ENCODE results near the gene LRRTM4.
"Not testable (repeated sequence)": the region's sequence is repeated elsewhere in the genome, so short reads cannot be mapped to it uniquely, and the experiment has no call there.

LRRTM4 gene

DNA sequence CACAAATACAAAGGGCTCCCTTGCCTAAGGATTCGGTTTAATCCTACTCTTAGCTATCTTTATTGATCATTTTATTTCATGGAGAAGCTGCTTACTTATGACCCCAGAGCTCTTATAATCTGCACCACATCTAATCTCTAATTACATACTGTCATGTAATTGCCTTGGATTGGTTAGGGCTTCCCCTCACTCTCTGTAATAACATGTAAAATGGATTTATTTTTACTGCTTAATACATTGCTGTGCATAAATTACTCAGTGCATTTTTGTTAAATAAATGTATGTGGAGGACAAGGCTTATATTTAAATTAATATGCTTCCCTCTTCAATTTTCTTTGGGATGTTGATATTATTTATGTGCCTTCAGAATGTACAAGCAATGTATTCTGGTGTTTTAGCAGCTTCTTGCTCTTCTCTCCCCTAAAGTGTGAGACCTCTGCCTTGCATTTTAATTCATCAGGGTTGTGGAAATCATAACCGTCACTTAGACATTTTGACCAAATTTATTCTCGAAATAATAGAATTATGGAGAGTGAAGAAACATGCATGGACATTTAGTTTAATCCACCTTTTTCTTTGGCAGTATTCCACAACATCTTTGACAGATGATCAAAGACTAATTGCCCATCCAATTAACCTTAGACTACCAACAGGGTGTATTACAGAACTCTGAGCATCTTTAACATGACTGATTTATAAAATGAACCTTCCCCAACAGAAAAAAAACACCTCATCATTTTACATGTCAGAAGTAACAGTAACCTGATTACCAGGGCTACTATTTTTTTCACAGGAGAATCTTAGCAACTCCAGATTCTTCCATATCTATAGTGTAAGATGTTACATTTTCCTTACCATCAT lies 692.6 kb downstream of the LRRTM4 start:
- no peak for DNase-seq

DNA sequence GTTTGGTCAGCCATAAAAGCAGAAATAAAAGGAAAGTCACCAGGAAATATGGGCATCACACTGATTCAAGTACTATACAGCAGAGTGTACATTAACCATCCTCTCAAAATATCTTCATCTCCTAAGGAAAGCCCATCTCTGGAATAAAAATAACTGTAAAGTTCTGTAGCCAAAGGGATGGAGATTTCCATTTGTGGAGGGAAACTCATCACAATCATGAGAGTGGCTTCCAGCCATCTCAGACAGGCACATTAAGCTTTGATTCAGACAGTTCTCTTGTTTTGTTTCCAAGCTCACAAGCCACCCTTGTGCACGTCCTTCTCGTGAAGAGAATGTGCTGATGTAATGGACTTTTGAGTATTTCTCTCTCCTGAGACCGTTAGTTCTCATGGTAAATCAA lies 695.5 kb downstream of the LRRTM4 start:
- no peak for DNase-seq

DNA sequence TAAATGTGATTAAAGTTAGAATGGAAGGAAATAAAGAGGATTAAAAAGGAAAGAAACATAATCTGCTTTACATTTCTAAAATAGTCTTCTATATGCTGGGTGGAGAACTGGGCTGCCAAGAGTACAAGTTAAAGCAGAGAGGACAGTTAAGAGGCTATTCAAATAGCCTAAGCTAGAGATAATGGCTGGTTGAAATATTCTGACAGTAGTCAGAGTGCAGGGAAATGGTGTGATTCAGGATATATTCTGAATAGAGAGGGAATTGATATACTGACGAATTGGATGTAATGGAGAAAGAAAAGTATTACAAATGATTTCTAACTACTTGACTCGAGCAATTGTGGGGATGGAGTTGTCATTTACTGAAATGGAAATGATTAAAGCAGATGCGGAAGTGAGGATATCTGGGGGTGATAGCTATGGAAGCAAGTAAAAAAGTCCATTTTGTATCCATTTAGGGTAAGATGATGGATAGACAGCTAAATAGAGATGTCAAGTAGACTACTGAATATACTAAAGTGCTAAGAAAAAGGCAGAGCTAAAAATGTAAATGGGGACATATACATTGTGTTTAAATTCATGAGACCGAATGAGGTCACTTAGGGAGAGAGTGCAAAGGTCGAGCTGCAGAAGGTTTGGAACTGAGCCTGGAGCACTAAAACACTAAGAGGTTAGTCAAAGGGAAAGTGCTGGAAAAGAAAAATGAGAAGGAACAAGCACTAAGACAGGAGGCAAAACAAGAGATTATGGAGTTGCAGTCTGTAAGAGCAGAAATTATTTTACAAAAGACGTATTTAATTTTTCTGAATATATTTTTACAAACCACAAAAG lies 696.8 kb downstream of the LRRTM4 start:
- no peak for DNase-seq

DNA sequence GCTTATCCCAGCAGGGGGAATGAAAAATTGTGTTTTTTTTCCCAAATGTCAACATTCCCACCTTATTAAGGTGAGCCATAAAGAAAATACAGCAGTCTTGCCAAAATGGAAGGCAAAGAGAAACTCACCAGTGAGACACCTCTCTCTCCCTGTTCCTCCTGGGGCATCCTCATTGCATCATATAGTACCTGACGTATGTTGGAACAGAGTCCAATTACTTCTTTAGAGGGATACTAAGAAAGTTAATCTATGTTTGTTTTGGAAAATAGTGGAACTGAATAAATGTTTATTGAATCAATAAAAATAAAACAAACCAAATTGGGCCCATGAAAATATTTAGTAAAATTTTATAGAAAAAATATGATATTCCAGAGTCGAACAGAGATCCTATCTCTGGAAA lies 700.4 kb downstream of the LRRTM4 start:
- DNase-seq: no peak

DNA sequence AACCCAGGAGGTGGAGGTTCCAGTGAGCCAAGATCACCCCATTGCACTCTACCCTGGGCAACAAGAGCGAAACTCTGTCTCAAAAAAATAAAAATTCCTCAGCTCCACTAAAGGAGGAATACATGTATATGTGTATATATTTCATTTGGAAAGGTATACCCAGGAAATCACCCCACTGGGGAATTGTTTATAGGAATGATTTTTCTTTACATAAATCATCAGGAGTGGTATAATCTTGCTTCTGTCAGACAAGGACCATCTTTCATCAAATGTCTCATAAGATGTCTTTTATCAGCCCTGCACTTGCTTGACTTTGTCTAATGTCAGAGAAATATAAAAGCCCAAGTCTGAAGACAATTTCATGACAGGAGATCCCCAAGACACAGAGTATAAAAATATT lies 709.1 kb downstream of the LRRTM4 start:
- no peak for DNase-seq

DNA sequence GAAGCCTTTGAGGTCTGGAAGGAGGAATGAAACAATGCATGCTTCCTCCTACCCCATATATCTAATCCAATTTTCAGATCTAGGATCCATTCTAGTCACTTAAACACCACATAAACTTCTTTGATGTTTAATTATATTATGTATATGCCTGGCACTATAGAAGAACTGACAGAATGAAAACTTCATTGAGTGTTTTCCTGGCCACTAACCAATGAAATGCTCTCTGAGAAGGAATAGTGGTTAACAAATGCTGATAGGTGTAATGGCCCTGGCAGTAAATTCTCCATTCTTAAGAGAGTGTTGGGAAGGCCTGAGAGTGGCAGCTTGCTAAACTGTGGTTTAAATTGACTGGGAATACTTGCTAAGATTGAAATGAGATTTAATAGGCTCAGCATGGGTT lies 710.0 kb downstream of the LRRTM4 start:
- no peak for DNase-seq

DNA sequence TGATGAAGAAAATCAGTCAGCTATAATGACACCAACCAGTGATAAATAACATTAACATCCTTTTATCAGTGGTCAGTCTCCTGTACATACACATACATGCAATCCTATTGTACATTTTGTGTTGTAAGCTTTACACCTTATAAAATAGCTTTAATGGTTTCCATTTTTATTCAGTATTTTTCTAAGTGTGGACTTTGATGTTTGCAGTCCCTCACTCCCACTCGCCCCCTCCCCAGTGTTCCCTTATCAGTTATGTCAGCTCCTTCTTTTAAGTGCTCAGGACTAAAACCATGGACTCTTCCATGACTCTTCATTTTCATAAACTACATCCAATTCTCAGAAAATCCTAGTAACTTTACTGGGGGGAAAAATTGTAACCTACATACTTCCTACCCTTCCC lies 713.0 kb downstream of the LRRTM4 start:
- no peak for DNase-seq

DNA sequence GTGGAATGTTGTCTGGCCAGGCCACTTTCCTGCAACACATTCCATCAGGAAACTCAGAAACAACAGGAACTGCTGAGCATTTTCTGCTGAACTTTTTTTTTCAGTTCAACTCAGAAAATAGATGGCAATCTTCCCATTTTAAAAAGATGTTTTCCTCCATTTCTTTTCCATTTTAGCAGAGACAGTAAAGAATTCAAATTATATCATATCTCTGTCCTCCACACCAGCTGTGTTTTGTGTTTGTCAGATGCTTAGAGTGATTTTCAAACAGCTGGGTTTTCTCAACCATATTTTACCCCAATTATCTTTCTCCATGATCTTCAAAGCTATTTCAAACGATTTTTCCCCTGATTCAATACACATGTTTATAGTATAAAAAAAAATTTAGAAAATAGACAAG lies 713.4 kb downstream of the LRRTM4 start:
- DNase-seq: no peak

DNA sequence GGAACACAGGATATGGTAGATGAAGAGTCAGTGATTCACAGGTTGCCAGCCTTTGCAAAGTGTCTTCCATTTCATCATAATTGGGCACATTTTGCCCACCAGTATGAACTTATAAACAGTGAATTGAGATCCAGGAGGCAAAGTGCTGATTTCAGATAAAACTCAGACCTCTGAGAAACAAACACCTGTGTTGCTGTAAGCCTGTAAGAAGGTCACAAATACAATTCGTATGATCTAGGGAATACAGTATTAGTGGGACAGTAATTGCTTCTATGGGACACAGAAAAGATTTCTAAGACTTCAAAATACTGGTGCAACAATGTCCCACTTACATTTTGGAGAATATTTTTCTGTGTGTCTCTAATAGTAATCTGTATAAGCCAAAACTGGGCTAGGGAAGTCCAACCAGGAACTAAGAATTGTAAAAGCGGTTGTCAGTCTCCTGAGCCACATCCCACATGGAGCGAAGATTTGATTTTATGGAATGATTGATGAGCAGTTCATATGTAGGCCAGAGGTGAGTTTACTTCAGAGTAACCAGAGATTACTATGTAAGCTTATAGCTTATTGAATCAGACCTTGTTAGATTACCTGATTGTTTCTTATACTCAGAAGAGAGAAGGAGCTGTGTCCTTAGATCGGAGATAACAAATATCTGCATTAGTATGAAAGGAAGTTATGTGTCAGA lies 728.4 kb downstream of the LRRTM4 start:
- DNase-seq: no peak

DNA sequence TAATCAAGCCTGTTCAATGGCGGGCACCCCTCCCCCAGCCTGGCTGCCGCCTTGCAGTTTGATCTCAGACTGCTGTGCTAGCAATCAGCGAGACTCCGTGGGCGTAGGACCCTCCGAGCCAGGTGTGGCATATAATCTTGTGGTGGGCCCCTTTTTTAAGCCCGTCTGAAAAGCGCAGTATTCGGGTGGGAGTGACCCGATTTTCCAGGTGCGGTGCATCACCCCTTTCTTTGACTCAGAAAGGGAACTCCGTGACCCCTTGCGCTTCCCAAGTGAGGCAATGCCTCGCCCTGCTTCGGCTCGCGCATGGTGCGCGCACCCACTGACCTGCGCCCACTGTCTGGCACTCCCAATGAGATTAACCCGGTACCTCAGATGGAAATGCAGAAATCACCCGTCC lies 740.9 kb downstream of the LRRTM4 start:
- not testable (repeated sequence) for DNase-seq

DNA sequence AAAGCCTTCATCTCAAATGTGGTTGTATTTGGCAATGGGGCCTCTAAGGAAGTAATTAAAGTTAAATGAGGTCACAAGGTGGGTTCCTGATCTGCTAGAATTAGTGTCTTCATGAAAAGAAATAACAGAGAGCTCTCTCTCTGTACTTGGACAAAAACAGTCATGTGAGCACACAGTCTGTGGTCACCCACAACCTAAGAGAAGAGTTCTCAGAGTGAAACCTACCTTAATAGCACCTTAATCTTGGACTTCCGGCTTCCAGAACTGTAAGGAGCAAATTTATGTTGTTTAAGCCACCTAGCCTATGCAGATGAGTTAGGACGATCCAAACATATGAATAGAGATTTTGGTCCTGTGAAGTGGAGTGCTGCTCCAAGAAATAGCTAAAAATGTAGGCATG lies 758.9 kb downstream of the LRRTM4 start:
- no peak for DNase-seq

DNA sequence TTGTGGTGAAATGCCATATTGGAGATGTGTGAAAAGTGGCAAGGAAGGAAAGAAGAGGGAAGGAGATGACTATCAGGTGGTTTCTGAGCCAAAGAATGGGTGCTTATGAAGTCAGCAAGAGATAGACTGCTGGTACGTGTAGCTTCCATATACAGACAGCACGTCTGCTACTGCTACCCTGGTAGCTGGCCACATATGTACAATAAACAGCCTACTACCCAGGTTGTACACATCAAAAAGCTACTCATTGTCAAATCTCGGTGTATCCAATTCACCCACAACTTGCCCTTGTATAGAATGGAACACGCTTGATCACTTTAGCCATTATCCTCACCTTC lies 761.8 kb downstream of the LRRTM4 start:
- no peak for DNase-seq

DNA sequence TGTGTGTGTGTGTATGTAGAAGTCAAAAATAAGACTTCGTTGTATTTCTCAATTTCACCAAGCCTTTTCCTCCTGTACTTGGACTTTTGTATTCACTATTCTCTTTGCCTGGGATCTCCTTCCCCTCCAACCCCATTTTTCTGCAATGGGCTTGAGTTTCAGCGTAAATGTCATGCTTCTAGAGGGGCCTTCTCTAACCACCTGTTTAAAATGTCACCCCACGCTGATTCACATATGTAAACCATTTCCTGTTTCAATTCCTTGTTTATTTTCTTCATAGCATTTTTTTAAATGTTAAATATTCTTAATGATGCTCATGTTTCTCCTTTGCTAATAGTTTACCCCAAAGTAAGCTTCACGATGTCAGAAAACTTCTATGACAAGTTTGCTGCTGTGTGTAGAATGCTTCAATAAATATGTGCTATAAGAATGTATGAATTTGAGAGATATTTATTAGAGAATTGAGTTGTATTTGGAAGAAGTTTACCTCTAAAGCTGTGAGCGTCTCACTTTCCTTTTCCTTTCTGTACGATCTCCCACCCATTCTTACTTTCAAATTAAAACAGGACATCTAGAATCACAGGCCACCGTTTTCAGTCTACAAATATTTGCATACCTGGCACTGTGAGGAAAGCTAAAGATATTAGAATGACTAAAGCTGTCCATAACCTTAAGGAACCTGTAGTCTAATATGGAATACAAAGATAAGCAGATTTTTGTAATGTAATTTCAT lies 762.4 kb downstream of the LRRTM4 start:
- DNase-seq: no peak

DNA sequence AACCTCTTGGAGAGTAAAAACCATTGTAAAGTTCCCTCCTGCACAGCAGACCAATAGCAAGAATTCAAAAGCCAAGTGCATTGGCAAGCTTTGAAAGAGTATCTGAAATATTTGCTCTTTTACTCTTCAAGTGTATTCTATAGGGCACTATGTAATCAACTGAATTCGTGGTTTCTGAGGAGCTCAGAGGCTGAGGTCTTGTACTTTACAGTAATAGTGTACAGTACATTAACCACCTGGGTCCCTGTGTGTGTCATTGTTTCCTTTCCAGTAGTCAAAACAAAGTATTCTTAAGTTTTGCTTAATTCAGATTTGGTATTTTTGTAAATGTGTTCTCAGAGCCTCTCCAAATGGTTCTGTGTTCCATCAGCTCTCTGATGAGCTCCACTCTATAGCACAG lies 769.7 kb downstream of the LRRTM4 start:
- no peak for DNase-seq

DNA sequence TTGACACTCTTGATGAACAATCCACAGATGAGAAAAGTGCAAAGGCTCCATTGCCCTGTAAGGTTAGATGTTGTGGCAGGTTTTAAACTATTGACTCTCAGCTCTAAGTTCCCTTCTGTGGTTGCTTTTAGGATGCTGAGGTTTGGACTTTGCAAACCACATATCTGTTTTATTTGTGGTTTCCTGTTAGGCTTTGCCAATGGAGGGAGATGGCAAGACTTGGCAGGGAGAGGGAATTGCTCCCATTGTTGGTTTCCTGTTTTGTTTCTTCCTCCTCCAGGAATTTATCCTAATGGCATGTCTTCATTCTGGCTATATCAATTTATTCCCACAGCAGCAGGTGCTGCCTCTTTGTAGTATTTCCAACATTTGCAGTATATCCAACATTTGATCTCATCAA lies 772.3 kb downstream of the LRRTM4 start:
- no peak for DNase-seq

DNA sequence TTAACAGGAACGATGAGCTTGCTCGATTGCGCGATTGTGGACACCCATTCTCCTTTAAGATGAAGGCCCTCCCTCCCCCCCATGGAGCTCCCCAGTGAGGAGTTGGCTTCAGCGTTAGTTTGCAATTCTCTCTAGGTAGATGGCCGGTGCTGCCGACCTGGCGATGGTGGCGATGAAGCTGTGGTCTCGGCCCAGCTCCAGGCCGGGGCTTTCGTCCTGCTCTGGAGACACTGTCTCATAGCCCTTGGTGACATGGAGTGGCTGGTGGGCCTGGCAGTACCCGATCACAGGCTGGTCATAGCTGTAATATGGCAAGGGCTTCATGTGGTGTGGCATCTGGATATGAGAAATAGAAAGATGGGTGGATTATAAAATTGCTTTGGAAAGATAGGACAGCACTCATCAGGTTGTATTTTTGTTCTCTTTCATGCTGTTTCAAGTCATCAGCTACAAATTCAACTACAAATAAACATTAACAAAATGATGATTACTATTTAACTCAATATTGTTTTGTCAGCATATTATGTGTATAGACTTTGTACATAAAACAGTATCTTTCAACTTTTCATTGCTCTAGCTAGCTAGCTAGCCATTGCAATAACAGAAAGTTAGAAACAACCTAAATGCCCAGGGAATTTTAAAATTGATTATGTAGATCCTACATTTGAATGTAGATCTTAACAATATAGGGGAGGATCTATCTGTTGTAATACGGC lies 773.4 kb downstream of the LRRTM4 start:
- DNase-seq: no peak

DNA sequence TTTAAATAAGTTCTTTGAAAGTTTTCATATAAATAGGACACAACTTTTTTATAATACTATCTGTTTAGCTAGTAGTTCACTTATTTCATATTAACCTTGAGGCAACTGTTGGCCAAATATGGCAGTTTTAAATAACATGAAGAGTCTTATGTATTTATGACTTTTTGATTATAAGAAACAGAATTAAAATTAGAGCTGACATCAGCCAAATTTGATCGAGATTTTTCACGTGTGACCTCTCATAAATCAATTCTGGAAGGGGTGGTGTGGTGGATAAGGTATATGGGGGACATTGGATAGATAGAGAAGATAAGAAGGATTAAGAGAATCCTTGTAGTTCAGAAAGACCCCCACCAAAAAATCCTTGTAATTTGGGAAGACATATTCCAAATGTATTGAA lies 776.6 kb downstream of the LRRTM4 start:
- DNase-seq: no peak

DNA sequence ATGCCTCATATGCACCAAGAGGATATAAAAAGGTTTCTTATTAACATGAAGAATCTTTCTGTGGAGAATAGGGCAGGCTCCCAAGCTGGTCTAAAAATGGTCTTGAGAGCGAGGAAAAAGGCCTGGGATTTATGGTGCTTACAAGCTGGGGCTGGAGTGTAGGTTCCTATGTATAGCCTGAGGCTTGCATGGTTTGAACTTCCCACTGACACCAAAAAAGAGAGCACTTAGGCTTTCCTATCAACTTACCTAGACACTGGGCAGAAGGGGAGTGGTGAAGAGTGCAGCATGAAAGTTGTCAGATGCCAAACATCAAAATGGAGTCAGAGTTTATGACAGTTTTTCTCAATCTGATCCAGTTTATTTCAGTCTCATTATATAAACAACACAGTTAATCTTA lies 784.6 kb downstream of the LRRTM4 start:
- DNase-seq: no peak

DNA sequence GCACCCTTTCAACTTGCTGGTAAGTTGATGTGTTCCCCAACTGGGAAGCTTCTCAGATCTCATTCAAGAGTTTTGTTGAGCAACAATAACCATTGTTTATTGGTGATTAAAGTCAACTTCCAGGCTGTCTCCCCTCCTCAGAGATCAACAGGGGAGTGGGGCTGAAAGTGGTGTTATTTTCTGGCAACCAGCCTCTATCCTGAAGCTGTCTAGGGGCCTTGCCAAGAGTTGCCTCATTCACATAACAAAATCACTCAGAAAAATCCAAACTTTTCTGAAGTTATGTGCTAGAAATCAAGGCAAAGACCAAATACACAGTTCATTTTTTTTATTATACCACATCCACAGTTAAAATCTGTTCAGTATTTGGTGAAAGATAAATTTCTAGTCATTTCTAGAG lies 788.4 kb downstream of the LRRTM4 start:
- DNase-seq: no peak

DNA sequence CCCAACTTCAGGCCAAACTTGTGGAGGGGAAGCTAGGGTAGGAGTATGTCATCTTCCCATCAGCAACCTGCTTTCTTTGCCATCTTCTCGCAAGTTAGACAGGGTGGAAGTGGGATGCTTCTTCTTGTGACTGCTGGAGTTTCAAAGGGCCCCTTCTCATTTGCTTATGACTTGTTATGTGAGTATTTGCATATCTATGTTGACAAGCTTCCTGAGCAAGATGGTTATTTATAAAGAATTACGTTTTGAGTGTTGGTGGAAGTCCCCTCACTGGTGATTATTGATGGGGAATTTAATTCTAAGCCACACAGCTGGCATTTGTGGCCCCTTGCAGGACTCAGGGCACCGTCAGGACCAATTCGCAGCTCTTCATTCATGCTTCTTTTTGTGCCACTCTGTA lies 791.0 kb downstream of the LRRTM4 start:
- no peak for DNase-seq

DNA sequence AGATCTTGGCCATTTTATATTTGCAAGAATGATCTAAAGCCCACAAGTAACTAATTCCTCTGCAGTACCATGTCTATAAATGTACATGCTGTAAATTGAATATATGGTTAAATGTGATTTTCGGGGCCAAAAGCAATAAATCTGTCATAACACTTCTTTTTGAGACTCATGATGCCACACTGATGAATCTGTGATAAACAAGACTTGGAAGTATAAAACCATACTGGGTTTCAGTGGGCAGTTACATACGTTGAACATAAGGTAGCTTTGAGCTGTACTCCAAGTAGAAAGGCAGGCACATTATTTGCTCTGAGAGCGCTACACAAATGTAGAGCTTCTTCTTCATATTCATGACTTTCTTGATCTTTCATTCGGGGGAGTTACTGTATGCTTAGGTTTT lies 792.2 kb downstream of the LRRTM4 start:
- no peak for DNase-seq

DNA sequence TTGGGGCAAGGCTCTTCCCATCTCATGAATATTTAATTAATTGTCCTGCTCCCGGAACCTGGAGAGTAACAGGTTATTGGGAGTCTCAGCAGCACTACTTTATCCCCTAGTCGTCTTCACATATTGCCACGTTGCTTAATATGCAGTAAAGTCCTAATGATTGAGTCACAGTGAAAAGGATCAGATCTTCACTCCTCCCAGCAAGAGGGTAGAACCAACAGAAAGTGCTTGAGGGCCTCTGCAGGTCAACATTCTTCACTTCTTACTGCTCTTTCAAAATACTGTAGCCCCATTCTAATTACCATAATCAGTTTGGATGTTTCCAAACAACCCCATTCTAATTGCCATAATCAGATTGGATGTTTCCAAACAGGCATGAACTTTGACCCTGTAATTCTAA lies 801.0 kb downstream of the LRRTM4 start:
- no peak for DNase-seq

DNA sequence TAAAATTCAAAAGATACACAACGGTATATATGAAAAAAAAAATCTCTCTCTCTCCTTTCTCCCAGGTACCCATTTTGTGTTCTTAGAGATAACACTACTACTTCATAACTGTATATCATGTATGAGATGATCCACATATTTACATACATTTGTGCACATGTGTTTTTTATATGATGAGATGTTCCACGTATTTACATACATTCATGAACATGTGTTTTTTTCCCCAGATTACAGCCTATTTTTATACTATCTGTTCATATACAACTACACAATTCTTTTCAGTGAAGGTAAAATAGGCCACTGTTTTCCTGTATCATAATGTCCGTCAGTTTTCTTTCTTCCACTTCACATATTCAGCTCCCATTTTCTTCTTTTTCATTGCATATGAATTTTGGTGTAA lies 808.9 kb downstream of the LRRTM4 start:
- no peak for DNase-seq
